Measurements from ENCODE around the gene CMIP.
A peak's percentile ranks its signal among the peaks of the same experiment; 100 is the strongest.

CMIP gene

DNA sequence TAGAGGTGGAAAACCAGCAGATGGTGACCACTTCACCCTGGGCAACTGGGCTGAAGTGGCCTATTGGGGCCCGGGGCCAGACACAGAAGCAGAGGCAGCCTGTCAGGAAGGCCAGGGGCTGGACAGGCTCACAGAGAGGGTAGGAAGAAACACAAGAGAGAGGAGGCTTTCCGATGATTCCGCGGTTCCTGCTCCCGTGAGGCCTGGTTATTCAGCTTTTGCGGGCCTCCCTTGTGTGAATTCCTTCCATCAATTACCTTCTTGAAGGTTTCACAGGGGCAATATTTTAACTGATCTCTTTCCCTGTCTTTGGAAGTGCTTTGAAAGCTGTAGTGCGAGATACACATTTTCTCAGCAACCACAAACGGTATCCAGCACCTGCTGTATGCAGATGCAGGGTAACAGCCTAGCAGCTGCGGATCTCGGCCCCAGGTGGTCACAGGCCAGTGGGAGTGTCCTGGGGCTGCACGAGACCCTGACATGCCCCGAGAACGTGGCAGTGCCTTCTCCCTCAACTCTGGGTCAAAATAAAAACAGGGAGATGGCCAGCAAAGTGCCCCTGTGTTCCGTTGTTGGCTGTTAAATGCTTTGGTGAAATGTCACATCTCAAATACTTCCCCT, 11.6 kb upstream of the CMIP start:
- H3K36me3 ChIP-seq (ENCODE audit: control insufficient read depth in 4 of 4, insufficient read depth in 4 of 4, low read length in 3 of 4) = no peaks in the 10 kb centered on the region
- no peak overlapping the region for H3K4me3 ChIP-seq (ENCODE audit: control insufficient read depth in 1 of 7, extremely low read depth in 1 of 7, insufficient read depth in 4 of 7, low read depth in 2 of 7, low read length in 6 of 7)
- H3K9me3 ChIP-seq (ENCODE audit: control extremely low read depth in 1 of 5, control insufficient read depth in 4 of 5, insufficient read depth in 2 of 5, low read depth in 1 of 5, low read length in 4 of 5) = no peaks in the 10 kb centered on the region
- peak overlapping the region in 1 of 2 experiments; percentile 43 for H3K27ac ChIP-seq (ENCODE audit: insufficient read depth in 1 of 2, low read depth in 1 of 2, low read length in 2 of 2, poor library complexity in 1 of 2, severe bottlenecking in 2 of 2)
- peaks cover 0 to 26% (median 16%) of the 10 kb centered on the region in 4 experiments for H3K4me1 ChIP-seq (ENCODE audit: control extremely low read depth in 1 of 4, control insufficient read depth in 4 of 4, insufficient read depth in 4 of 4, low read length in 3 of 4)
- no peaks in the 10 kb centered on the region for H3K27me3 ChIP-seq (replicated peaks in 2 of 5; ENCODE audit: control insufficient read depth in 4 of 5, insufficient read depth in 5 of 5, low read length in 4 of 5)
- CTCF ChIA-PET = interaction anchor here (1.5 kb wide), 1 partner anchor 20 kb away, joined by 3 read pairs; no protein-coding TSS in a partner anchor
- POLR2A ChIA-PET = no interaction called here
- WGBS (ENCODE audit: insufficient coverage) = 41% methylated on average over 10 of the region's 14 CpGs
- DNase-seq = peak in 2 of 3 donors; percentile 80 to 89

DNA sequence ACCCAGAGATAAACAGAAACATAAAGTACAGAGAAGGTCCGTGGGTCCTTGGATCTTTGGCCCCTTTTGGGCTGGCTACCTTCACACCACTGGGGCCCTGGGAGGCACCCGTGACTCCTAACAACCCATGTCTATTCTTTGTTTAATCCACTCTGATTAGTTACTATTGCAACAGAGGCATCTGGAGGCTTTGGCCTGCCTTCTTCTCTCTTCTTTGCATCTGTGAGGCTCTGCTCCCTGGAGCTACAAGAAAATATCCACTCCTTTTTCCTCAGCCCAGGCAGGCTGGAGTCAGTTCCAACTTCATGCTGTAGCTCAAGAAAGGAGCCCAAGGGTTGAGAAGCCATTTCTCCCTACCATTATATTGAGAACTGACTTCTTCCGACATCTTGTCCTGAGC, 9.5 kb upstream of the CMIP start:
- WGBS (ENCODE audit: insufficient coverage) = 95% methylated on average over 2 of the region's 3 CpGs
- H3K4me1 ChIP-seq (ENCODE audit: control extremely low read depth in 1 of 4, control insufficient read depth in 4 of 4, insufficient read depth in 4 of 4, low read length in 3 of 4) = peaks cover 0 to 26% (median 13%) of the 10 kb centered on the region in 4 experiments
- no peak overlapping the region for H3K27ac ChIP-seq (ENCODE audit: insufficient read depth in 1 of 2, low read depth in 1 of 2, low read length in 2 of 2, poor library complexity in 1 of 2, severe bottlenecking in 2 of 2)
- ChIA-PET POLR2A (no interaction called here), CTCF (interaction anchor here (0.9 to 1.7 kb wide), 4 partner anchors 8 to 31 kb away, joined by 3 to 5 read pairs (median 3); no protein-coding TSS in a partner anchor)
- no peaks in the 10 kb centered on the region for H3K36me3 ChIP-seq (ENCODE audit: control insufficient read depth in 4 of 4, insufficient read depth in 4 of 4, low read length in 3 of 4)
- no peak for DNase-seq
- H3K9me3 ChIP-seq (ENCODE audit: control extremely low read depth in 1 of 5, control insufficient read depth in 4 of 5, insufficient read depth in 2 of 5, low read depth in 1 of 5, low read length in 4 of 5) = no peaks in the 10 kb centered on the region
- no peaks in the 10 kb centered on the region for H3K27me3 ChIP-seq (replicated peaks in 2 of 5; ENCODE audit: control insufficient read depth in 4 of 5, insufficient read depth in 5 of 5, low read length in 4 of 5)
- H3K4me3 ChIP-seq (ENCODE audit: control insufficient read depth in 1 of 7, extremely low read depth in 1 of 7, insufficient read depth in 4 of 7, low read depth in 2 of 7, low read length in 6 of 7) = no peak overlapping the region

DNA sequence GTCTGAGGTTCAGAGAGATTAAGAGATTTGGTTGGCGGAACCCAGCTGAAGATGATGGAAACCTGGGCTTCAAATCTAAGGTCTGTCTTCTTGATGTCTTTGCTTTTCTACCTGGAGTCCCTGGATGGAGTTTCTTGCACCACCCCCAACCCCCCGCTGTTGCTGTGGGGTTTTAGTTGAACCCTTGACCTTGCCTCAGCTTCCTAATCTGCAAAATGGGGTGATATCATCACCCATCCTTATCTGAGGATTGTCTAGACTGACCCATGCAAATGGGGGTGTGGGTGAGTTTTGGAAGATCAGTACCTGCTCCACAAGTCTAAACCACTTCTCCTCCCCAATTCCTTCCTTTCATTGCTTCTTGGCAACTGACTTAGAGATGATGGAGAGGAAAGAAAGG, 9.0 kb upstream of the CMIP start:
- H3K4me3 ChIP-seq (ENCODE audit: control insufficient read depth in 1 of 7, extremely low read depth in 1 of 7, insufficient read depth in 4 of 7, low read depth in 2 of 7, low read length in 6 of 7) = no peak overlapping the region
- 83% methylated on average over 1 of the region's 2 CpGs for WGBS (ENCODE audit: insufficient coverage)
- H3K36me3 ChIP-seq (ENCODE audit: control insufficient read depth in 4 of 4, insufficient read depth in 4 of 4, low read length in 3 of 4) = no peaks in the 10 kb centered on the region
- DNase-seq = no peak
- no peaks in the 10 kb centered on the region for H3K9me3 ChIP-seq (ENCODE audit: control extremely low read depth in 1 of 5, control insufficient read depth in 4 of 5, insufficient read depth in 2 of 5, low read depth in 1 of 5, low read length in 4 of 5)
- CTCF ChIA-PET = interaction anchor here (0.9 to 1.7 kb wide), 3 partner anchors 9 to 32 kb away, joined by 3 read pairs; no protein-coding TSS in a partner anchor
- H3K27ac ChIP-seq (ENCODE audit: insufficient read depth in 1 of 2, low read depth in 1 of 2, low read length in 2 of 2, poor library complexity in 1 of 2, severe bottlenecking in 2 of 2) = no peak overlapping the region
- no peaks in the 10 kb centered on the region for H3K27me3 ChIP-seq (replicated peaks in 2 of 5; ENCODE audit: control insufficient read depth in 4 of 5, insufficient read depth in 5 of 5, low read length in 4 of 5)
- POLR2A ChIA-PET = no interaction called here
- H3K4me1 ChIP-seq (ENCODE audit: control extremely low read depth in 1 of 4, control insufficient read depth in 4 of 4, insufficient read depth in 4 of 4, low read length in 3 of 4) = peaks cover 0 to 26% (median 13%) of the 10 kb centered on the region in 4 experiments

DNA sequence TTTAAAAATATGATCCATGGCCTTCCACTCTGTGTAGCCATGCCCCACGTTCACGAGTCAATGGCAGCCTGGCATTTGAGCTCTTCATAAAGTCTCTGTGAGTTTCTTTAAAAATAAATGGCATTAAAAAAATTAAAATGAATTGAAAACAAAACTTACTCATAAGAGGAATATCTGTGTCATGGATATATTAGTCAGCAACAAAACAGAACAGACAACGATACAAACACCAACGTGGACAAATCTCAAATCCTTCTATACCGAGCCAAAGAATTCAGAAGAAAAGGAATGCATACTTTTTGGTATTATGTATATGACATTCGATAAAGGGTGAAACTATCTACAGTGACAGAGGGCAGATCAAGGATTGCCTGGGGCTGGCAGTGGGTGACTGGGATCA, 8.2 kb upstream of the CMIP start:
- Histone ChIP-seq H3K36me3 (ENCODE audit: control insufficient read depth in 4 of 4, insufficient read depth in 4 of 4, low read length in 3 of 4) (no peaks in the 10 kb centered on the region), H3K27ac (ENCODE audit: insufficient read depth in 1 of 2, low read depth in 1 of 2, low read length in 2 of 2, poor library complexity in 1 of 2, severe bottlenecking in 2 of 2) (no peak overlapping the region), H3K4me3 (ENCODE audit: control insufficient read depth in 1 of 7, extremely low read depth in 1 of 7, insufficient read depth in 4 of 7, low read depth in 2 of 7, low read length in 6 of 7) (no peak overlapping the region), H3K9me3 (ENCODE audit: control extremely low read depth in 1 of 5, control insufficient read depth in 4 of 5, insufficient read depth in 2 of 5, low read depth in 1 of 5, low read length in 4 of 5) (no peaks in the 10 kb centered on the region), H3K4me1 (ENCODE audit: control extremely low read depth in 1 of 4, control insufficient read depth in 4 of 4, insufficient read depth in 4 of 4, low read length in 3 of 4) (peaks cover 0 to 26% (median 13%) of the 10 kb centered on the region in 4 experiments), H3K27me3 (replicated peaks in 2 of 5; ENCODE audit: control insufficient read depth in 4 of 5, insufficient read depth in 5 of 5, low read length in 4 of 5) (no peaks in the 10 kb centered on the region)
- WGBS (ENCODE audit: insufficient coverage) = 93% methylated on average over 3 of the region's 6 CpGs
- DNase-seq = no peak
- POLR2A ChIA-PET = no interaction called here
- CTCF ChIA-PET = interaction anchor here (0.6 kb wide), 1 partner anchor 23 kb away, joined by 3 read pairs; no protein-coding TSS in a partner anchor

DNA sequence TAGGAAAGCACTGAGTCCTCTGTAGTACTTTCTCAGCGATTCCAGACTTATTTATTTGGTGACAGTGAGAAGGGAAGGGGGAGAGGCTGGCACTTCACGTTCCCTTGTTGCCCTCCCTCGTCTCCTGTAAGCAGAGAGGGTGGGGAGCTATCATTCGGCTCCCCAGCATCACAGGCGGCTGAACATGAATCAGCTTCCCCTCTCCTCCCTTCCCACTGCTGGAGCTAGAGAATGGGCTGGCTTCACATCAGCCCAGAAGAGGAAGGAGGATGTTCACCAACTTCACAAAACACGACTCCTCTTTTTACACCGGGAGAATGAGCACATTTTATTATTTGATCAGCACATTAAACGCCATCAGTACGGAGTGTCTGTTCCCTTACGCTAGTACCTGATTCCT, 6.7 kb upstream of the CMIP start:
- no peak overlapping the region for H3K27ac ChIP-seq (ENCODE audit: insufficient read depth in 1 of 2, low read depth in 1 of 2, low read length in 2 of 2, poor library complexity in 1 of 2, severe bottlenecking in 2 of 2)
- H3K4me3 ChIP-seq (ENCODE audit: control insufficient read depth in 1 of 7, extremely low read depth in 1 of 7, insufficient read depth in 4 of 7, low read depth in 2 of 7, low read length in 6 of 7) = no peak overlapping the region
- 62% methylated on average over 7 of the region's 10 CpGs for WGBS (ENCODE audit: insufficient coverage)
- peaks cover 0 to 2% (median 0%) of the 10 kb centered on the region in 5 experiments for H3K27me3 ChIP-seq (replicated peaks in 2 of 5; ENCODE audit: control insufficient read depth in 4 of 5, insufficient read depth in 5 of 5, low read length in 4 of 5)
- no peak for DNase-seq
- H3K9me3 ChIP-seq (ENCODE audit: control extremely low read depth in 1 of 5, control insufficient read depth in 4 of 5, insufficient read depth in 2 of 5, low read depth in 1 of 5, low read length in 4 of 5) = no peaks in the 10 kb centered on the region
- POLR2A ChIA-PET = no interaction called here
- peaks cover 0 to 14% (median 8%) of the 10 kb centered on the region in 4 experiments for H3K4me1 ChIP-seq (ENCODE audit: control extremely low read depth in 1 of 4, control insufficient read depth in 4 of 4, insufficient read depth in 4 of 4, low read length in 3 of 4)
- H3K36me3 ChIP-seq (ENCODE audit: control insufficient read depth in 4 of 4, insufficient read depth in 4 of 4, low read length in 3 of 4) = no peaks in the 10 kb centered on the region
- CTCF ChIA-PET = no interaction called here

DNA sequence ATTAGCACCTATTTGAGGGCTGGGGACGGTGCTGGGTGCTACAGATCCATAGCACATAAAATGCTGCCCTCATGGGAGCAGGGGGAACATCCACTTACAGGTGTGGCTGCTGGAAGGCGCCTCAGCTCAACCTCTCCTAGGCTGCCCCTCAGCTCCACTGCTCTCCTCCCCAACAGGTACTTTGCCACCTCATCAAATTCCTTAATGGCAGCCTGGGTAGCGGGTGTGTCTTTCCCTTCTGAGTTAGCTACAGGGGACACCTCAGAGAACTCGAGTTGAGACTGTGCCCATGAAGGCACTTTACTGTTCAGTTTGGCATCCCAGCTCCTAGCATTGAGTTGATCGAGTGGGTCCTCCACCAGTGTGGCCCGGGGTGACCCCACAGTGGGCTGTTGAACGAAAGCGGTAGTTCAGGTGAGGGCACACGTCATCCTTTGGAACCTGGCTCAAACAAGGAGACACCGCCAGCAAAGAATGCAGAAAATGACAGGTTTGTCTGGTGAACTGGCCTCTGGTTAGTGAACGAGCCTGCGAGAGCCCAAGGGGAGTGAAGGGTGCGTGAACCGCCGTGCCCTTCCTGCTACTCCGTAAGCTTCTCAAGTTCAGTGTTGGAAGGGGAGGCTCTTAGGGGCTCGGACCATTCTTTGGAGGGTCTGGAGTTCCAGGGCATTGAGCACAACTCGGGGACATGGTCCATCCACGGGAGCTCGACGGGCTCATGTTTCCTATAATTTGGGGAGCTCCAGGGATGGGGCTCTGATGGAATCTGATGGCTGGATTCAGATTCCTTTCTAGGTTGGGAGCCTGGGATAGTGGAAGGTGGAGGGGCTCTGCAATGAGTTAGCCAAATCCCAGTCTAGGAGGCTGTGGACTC, 3.5 kb upstream of the CMIP start:
- ChIA-PET POLR2A (interaction anchor here (1.1 kb wide), 1 partner anchor 55 kb away, joined by 3 read pairs; no protein-coding TSS in a partner anchor), CTCF (interaction anchor here (0.8 to 1.1 kb wide), 4 partner anchors 9 to 54 kb away, joined by 3 to 4 read pairs (median 3); no protein-coding TSS in a partner anchor)

More for the DNA sequence above, 3.5 kb upstream of the CMIP start:
- no peaks in the 10 kb centered on the region for H3K9me3 ChIP-seq (ENCODE audit: control extremely low read depth in 1 of 5, control insufficient read depth in 4 of 5, insufficient read depth in 2 of 5, low read depth in 1 of 5, low read length in 4 of 5)
- no peak overlapping the region for H3K27ac ChIP-seq (ENCODE audit: insufficient read depth in 1 of 2, low read depth in 1 of 2, low read length in 2 of 2, poor library complexity in 1 of 2, severe bottlenecking in 2 of 2)
- H3K4me3 ChIP-seq (ENCODE audit: control insufficient read depth in 1 of 7, extremely low read depth in 1 of 7, insufficient read depth in 4 of 7, low read depth in 2 of 7, low read length in 6 of 7) = no peak overlapping the region
- peaks cover 0 to 2% (median 0%) of the 10 kb centered on the region in 5 experiments for H3K27me3 ChIP-seq (replicated peaks in 2 of 5; ENCODE audit: control insufficient read depth in 4 of 5, insufficient read depth in 5 of 5, low read length in 4 of 5)
- DNase-seq = no peak
- WGBS (ENCODE audit: insufficient coverage) = 88% methylated on average over 21 of the region's 21 CpGs
- no peaks in the 10 kb centered on the region for H3K36me3 ChIP-seq (ENCODE audit: control insufficient read depth in 4 of 4, insufficient read depth in 4 of 4, low read length in 3 of 4)
- H3K4me1 ChIP-seq (ENCODE audit: control extremely low read depth in 1 of 4, control insufficient read depth in 4 of 4, insufficient read depth in 4 of 4, low read length in 3 of 4) = peaks cover 0 to 22% (median 12%) of the 10 kb centered on the region in 4 experiments

All from common myeloid progenitor, CD34-positive (primary cell).